ENCODE results near the gene ANXA5. TPM values are rescaled to one million over a fixed set of nuclear protein-coding genes. Genes with fewer than 3 reads are reported as not detected.

The ANXA5 gene
- total and polyA plus RNA-seq, 2 of the 4 experiments (the other 2 are of a cell fraction), result 780 to 1,448 TPM

- BruUV-seq (replicated peaks), result no TSS peak
- no peaks in the 10 kb centered on the region for H4K20me1 ChIP-seq (ENCODE audit: insufficient read depth, low read length)
- ChIA-PET CTCF (no interaction called here), POLR2A (ENCODE audit: unreplicated experiment) (no interaction called here)
- no peak overlapping the region for H3K4me3 ChIP-seq (ENCODE audit: insufficient read depth, low read depth, low read length)
- H3K4me2 ChIP-seq (ENCODE audit: low read depth, low read length), result no peak overlapping the region
- no peaks in the 10 kb centered on the region for H3K9me3 ChIP-seq (ENCODE audit: control insufficient read depth, insufficient read depth, low read length)
- no peak for TF ChIP-seq RCOR1 (IDR thresholded peaks at IDR 0.05; ENCODE audit: insufficient replicate concordance, low read length)
- TF ChIP-seq SMC3 (IDR thresholded peaks at IDR 0.05; ENCODE audit: low read depth, low read length), result no peak
- TF ChIP-seq CTCF (conservative IDR thresholded peaks at IDR 0.05; ENCODE audit: low read depth, low read length), result no peak
- TF ChIP-seq MAFK (IDR thresholded peaks at IDR 0.05; ENCODE audit: low read depth, low read length), result no peak
- no peak for TF ChIP-seq CHD1 (IDR thresholded peaks at IDR 0.05; ENCODE audit: low read depth, low read length)
- TF ChIP-seq MXI1 (IDR thresholded peaks at IDR 0.05; ENCODE audit: borderline replicate concordance, low read depth, low read length), result no peak
- TF ChIP-seq FOS (IDR thresholded peaks at IDR 0.05; ENCODE audit: low read depth, low read length), result no peak
- no peak for TF ChIP-seq POLR2A (IDR thresholded peaks at IDR 0.05; ENCODE audit: low read depth, low read length)
- no peak overlapping the region for H3K56ac ChIP-seq (ENCODE audit: extremely low read depth, insufficient read depth, low read length)
- DNase-seq (no peak), ATAC-seq (ENCODE audit: low read depth) (no peak)
- in situ Hi-C loops (cut with MboI; ENCODE audit: low sequenced_read_pairs), result loop anchor here (10.0 kb wide), 1 partner anchor 169 kb away; no protein-coding TSS in a partner anchor
- no peak overlapping the region for H3K23ac ChIP-seq (ENCODE audit: low read depth, low read length)
- H3K79me1 ChIP-seq (ENCODE audit: low read depth in 1 of 2, low read length in 2 of 2), result no peaks in the 10 kb centered on the region
- H4K91ac ChIP-seq (ENCODE audit: insufficient read depth, low read depth, low read length), result no peak overlapping the region
- dilution Hi-C loops (cut with HindIII; ENCODE audit: low sequenced_read_pairs, unreplicated experiment), result no loop called here
- no peaks in the 10 kb centered on the region for H3K36me3 ChIP-seq (ENCODE audit: control insufficient read depth, insufficient read depth, low read length)
- H3K4me1 ChIP-seq (ENCODE audit: control insufficient read depth, insufficient read depth, low read length), result no peaks in the 10 kb centered on the region
- no peak overlapping the region for H2BK5ac ChIP-seq (ENCODE audit: low read depth, low read length, poor library complexity, severe bottlenecking)
- no peak overlapping the region for H2AFZ ChIP-seq (replicated peaks; ENCODE audit: low read length, poor library complexity)
- no peak overlapping the region for H2BK15ac ChIP-seq (ENCODE audit: low read depth, low read length)
- H4K8ac ChIP-seq (ENCODE audit: low read depth in 2 of 2, low read length in 2 of 2), result no peak overlapping the region
- no peak overlapping the region for H2AK5ac ChIP-seq (ENCODE audit: low read depth, low read length)
- intact Hi-C loops (cut with micrococcal nuclease), result no loop called here
- 100% methylated on average over 2 of the region's 6 CpGs; no CpG with 5 or more reads in 1 of the 2 experiments for WGBS, 2 experiments (ENCODE audit: extremely low coverage in 2 of 2, insufficient read length in 1 of 2)
- H2AK9ac ChIP-seq (replicated peaks; ENCODE audit: low read depth, low read length, poor library complexity), result no peak overlapping the region
- H3K4ac ChIP-seq (ENCODE audit: low read depth, low read length), result no peak overlapping the region
- H3K9me1 ChIP-seq (ENCODE audit: insufficient read depth, low read length), result no peaks in the 10 kb centered on the region
- no peak overlapping the region for H4K5ac ChIP-seq (ENCODE audit: low read depth, low read length)
- no peak overlapping the region for H3K18ac ChIP-seq (ENCODE audit: low read depth, low read length)
- no peaks in the 10 kb centered on the region for H3K27me3 ChIP-seq (ENCODE audit: control insufficient read depth, insufficient read depth, low read length)
- no peak overlapping the region for H3K14ac ChIP-seq (replicated peaks; ENCODE audit: low read depth, low read length)
- no peak overlapping the region for H3K27ac ChIP-seq (ENCODE audit: insufficient read depth, low read length)
- no peak overlapping the region for H2BK20ac ChIP-seq (ENCODE audit: low read depth, low read length)
- H2BK120ac ChIP-seq (ENCODE audit: low read depth, low read length), result no peak overlapping the region
- H3K9ac ChIP-seq (ENCODE audit: low read depth, low read length), result no peak overlapping the region
These were observed 42.8 kb downstream of the ANXA5 start for GRCh38 chr4:121653986-121654385.
